ENCODE results near the gene GRIN2A. TPM values are rescaled to one million over a fixed set of nuclear protein-coding genes. Genes with fewer than 3 reads are reported as not detected.
A peak's percentile ranks its signal among the peaks of the same experiment; 100 is the strongest.

Gene GRIN2A
- polyA plus RNA-seq, 1 experiment: not detected

GRCh38 chr16:10126686-10127085 lies 55.5 kb downstream of the GRIN2A start:
- POLR2A ChIA-PET: no interaction called here
- TF ChIP-seq CTCF (IDR thresholded peaks at IDR 0.05; ENCODE audit: insufficient read depth, low read depth, low read length): no peak
- Histone ChIP-seq H3K36me3 (ENCODE audit: control insufficient read depth, insufficient read depth, low read length) (no peaks in the 10 kb centered on the region), H3K27me3 (ENCODE audit: control insufficient read depth, insufficient read depth, low read length) (no peaks in the 10 kb centered on the region), H3K4me3 (ENCODE audit: low read depth, low read length) (no peak overlapping the region)
- DNase-seq (ENCODE audit: low read depth): peak; percentile 37
- CTCF ChIA-PET: no interaction called here

GRCh38 chr16:10123141-10123540 lies 59.1 kb downstream of the GRIN2A start:
- CTCF ChIA-PET: interaction anchor here (1.0 to 1.6 kb wide), 4 partner anchors 45 to 1462 kb away, joined by 3 to 6 read pairs (median 4); no protein-coding TSS in a partner anchor
- no peak for DNase-seq (ENCODE audit: low read depth)
- Histone ChIP-seq H3K27me3 (ENCODE audit: control insufficient read depth, insufficient read depth, low read length) (no peaks in the 10 kb centered on the region), H3K4me3 (ENCODE audit: low read depth, low read length) (no peak overlapping the region), H3K36me3 (ENCODE audit: control insufficient read depth, insufficient read depth, low read length) (no peaks in the 10 kb centered on the region)
- POLR2A ChIA-PET: no interaction called here
- no peak for TF ChIP-seq CTCF (IDR thresholded peaks at IDR 0.05; ENCODE audit: insufficient read depth, low read depth, low read length)

GRCh38 chr16:10122546-10122945 lies 59.7 kb downstream of the GRIN2A start:
- no peak for DNase-seq (ENCODE audit: low read depth)
- CTCF ChIA-PET: interaction anchor here (0.6 to 1.6 kb wide), 6 partner anchors 11 to 984 kb away, joined by 3 to 6 read pairs (median 4); no protein-coding TSS in a partner anchor
- POLR2A ChIA-PET: interaction anchor here (0.6 kb wide), 1 partner anchor 205 kb away, joined by 3 read pairs; no protein-coding TSS in a partner anchor

GRCh38 chr16:10121897-10122425 lies 60.3 kb downstream of the GRIN2A start:
- CTCF ChIA-PET: interaction anchor here (0.6 to 1.6 kb wide), 4 partner anchors 11 to 275 kb away, joined by 3 to 6 read pairs (median 3); no protein-coding TSS in a partner anchor
- no peaks in the 10 kb centered on the region for H3K27me3 ChIP-seq (ENCODE audit: control insufficient read depth, insufficient read depth, low read length)
- no peaks in the 10 kb centered on the region for H3K36me3 ChIP-seq (ENCODE audit: control insufficient read depth, insufficient read depth, low read length)
- POLR2A ChIA-PET: interaction anchor here (0.6 kb wide), 1 partner anchor 204 kb away, joined by 3 read pairs; no protein-coding TSS in a partner anchor
- no peak for TF ChIP-seq CTCF (IDR thresholded peaks at IDR 0.05; ENCODE audit: insufficient read depth, low read depth, low read length)
- no peak overlapping the region for H3K4me3 ChIP-seq (ENCODE audit: low read depth, low read length)
- DNase-seq (ENCODE audit: low read depth): no peak

More at GRCh38 chr16:10122546-10122945, 59.7 kb downstream of the GRIN2A start:
- Histone ChIP-seq H3K36me3 (ENCODE audit: control insufficient read depth, insufficient read depth, low read length) (no peaks in the 10 kb centered on the region), H3K4me3 (ENCODE audit: low read depth, low read length) (no peak overlapping the region), H3K27me3 (ENCODE audit: control insufficient read depth, insufficient read depth, low read length) (no peaks in the 10 kb centered on the region)
- TF ChIP-seq CTCF (IDR thresholded peaks at IDR 0.05; ENCODE audit: insufficient read depth, low read depth, low read length): peak; percentile 43

- peak; percentile 58 for DNase-seq (ENCODE audit: low read depth)
- ChIA-PET CTCF (interaction anchor here (1.3 to 1.6 kb wide), 2 partner anchors 35 to 46 kb away, joined by 3 to 6 read pairs; no protein-coding TSS in a partner anchor), POLR2A (no interaction called here)
- H3K27me3 ChIP-seq (ENCODE audit: control insufficient read depth, insufficient read depth, low read length): no peaks in the 10 kb centered on the region
- H3K36me3 ChIP-seq (ENCODE audit: control insufficient read depth, insufficient read depth, low read length): no peaks in the 10 kb centered on the region
- TF ChIP-seq CTCF (IDR thresholded peaks at IDR 0.05; ENCODE audit: insufficient read depth, low read depth, low read length): no peak
- H3K4me3 ChIP-seq (ENCODE audit: low read depth, low read length): no peak overlapping the region
These were observed 60.7 kb downstream of the GRIN2A start for GRCh38 chr16:10121491-10121890.
